Ishikawa (cell line): Measurements from ENCODE around the gene USP9Y.

Source experiments
- CEBPB ChIP-seq: IDR thresholded peaks from 2 replicates; pipeline ENCODE4 v1.6.1; 2012
- CREB1 ChIP-seq: IDR thresholded peaks from 2 replicates; pipeline ENCODE4 v1.6.1; 2012; ENCODE audit warnings: low read depth
- EGR1 ChIP-seq: IDR thresholded peaks from 2 replicates; pipeline ENCODE4 v1.6.1; 2012
- EP300 ChIP-seq: IDR thresholded peaks from 2 replicates; pipeline ENCODE4 v1.6.1; 2012; ENCODE audit warnings: borderline replicate concordance
- FOXM1 ChIP-seq: IDR thresholded peaks from 2 replicates; pipeline ENCODE4 v1.6.1; 2012; ENCODE audit warnings: low read depth, borderline replicate concordance
- MAX ChIP-seq: IDR thresholded peaks from 2 replicates; pipeline ENCODE4 v1.6.1; 2012
- NFIC ChIP-seq: IDR thresholded peaks from 2 replicates; pipeline ENCODE4 v1.6.1; 2012
- RAD21 ChIP-seq: IDR thresholded peaks from 2 replicates; pipeline ENCODE4 v1.6.1; 2012; ENCODE audit warnings: low read depth
- REST ChIP-seq: IDR thresholded peaks from 2 replicates; pipeline ENCODE4 v1.6.1; 2012; ENCODE audit warnings: low read depth, mild to moderate bottlenecking
- TAF1 ChIP-seq: IDR thresholded peaks from 2 replicates; pipeline ENCODE4 v1.6.1; 2012; ENCODE audit warnings: low read depth, mild to moderate bottlenecking
- TCF12 ChIP-seq: IDR thresholded peaks from 2 replicates; pipeline ENCODE4 v1.6.1; 2012; ENCODE audit warnings: low read depth
- TEAD4 ChIP-seq: IDR thresholded peaks from 2 replicates; pipeline ENCODE4 v1.6.1; 2012
- USF1 ChIP-seq: IDR thresholded peaks from 2 replicates; pipeline ENCODE4 v1.6.1; 2012
- YY1 ChIP-seq: IDR thresholded peaks from 2 replicates; pipeline ENCODE4 v1.6.1; 2012; ENCODE audit warnings: low read depth
- ZBTB7A ChIP-seq: IDR thresholded peaks from 2 replicates; pipeline ENCODE4 v1.6.1; 2012; ENCODE audit warnings: low read depth

Gene USP9Y

GRCh38 chrY:12741414-12741813, 40.4 kb downstream of the USP9Y start:
- TF ChIP-seq CREB1 (no peak), USF1 (no peak), FOXM1 (no peak), NFIC (no peak), TEAD4 (no peak), EP300 (no peak), YY1 (no peak), TAF1 (no peak), REST (no peak), TCF12 (no peak)

- TF ChIP-seq EGR1: no peak
- no peak for TF ChIP-seq FOXM1
- no peak for TF ChIP-seq TEAD4
- no peak for TF ChIP-seq CEBPB
- TF ChIP-seq TCF12: no peak
- TF ChIP-seq NFIC: no peak
- TF ChIP-seq MAX: no peak
These were observed 41.7 kb downstream of the USP9Y start for GRCh38 chrY:12742725-12743124.

GRCh38 chrY:12744091-12744490, 43.1 kb downstream of the USP9Y start:
- TF ChIP-seq TAF1 (no peak), YY1 (no peak), REST (no peak)

- TF ChIP-seq CEBPB (no peak), CREB1 (no peak), TAF1 (no peak), YY1 (no peak), EGR1 (no peak), FOXM1 (no peak), REST (no peak), MAX (no peak), TEAD4 (no peak), EP300 (no peak), RAD21 (no peak), ZBTB7A (no peak), NFIC (no peak), USF1 (no peak), TCF12 (no peak)
These were observed 48.3 kb downstream of the USP9Y start for GRCh38 chrY:12749293-12749692.

GRCh38 chrY:12752856-12753255, 51.8 kb downstream of the USP9Y start:
- TF ChIP-seq USF1: no peak
- no peak for TF ChIP-seq TCF12
- TF ChIP-seq ZBTB7A: no peak
- TF ChIP-seq CEBPB: no peak
- no peak for TF ChIP-seq FOXM1
- TF ChIP-seq MAX: no peak
- TF ChIP-seq REST: no peak
- no peak for TF ChIP-seq EGR1
- TF ChIP-seq EP300: no peak
- TF ChIP-seq TAF1: no peak
- no peak for TF ChIP-seq TEAD4
- TF ChIP-seq YY1: no peak
- no peak for TF ChIP-seq NFIC
- TF ChIP-seq CREB1: no peak
